ENCODE results near the gene AK3. TPM values are rescaled to one million over a fixed set of nuclear protein-coding genes. Genes with fewer than 3 reads are reported as not detected.
"Not testable (repeated sequence)": the region's sequence is repeated elsewhere in the genome, so short reads cannot be mapped to it uniquely, and the experiment has no call there.

Gene AK3
- total and polyA plus RNA-seq, 4 donors: 52.2 to 59.3 (median 58.4) TPM

GRCh38 chr9:4663956-4664355 lies 77.0 kb downstream of the AK3 start:
- DNase-seq (ENCODE audit: low read depth in 4 of 6, low spot score in 6 of 6): no peak
- H3K4me1 ChIP-seq (ENCODE audit: control insufficient read depth, insufficient read depth, low read length): peaks cover 15% of the 10 kb centered on the region
- no CpG with 5 or more reads among the region's 3 CpGs for WGBS (ENCODE audit: insufficient coverage)
- no peaks in the 10 kb centered on the region for H3K27me3 ChIP-seq (ENCODE audit: control insufficient read depth, insufficient read depth, low read length)
- no peak overlapping the region for H3K4me3 ChIP-seq (ENCODE audit: low read depth, low read length)
- no peak overlapping the region for H3K27ac ChIP-seq (ENCODE audit: low read depth, low read length)
- peaks cover 2% of the 10 kb centered on the region for H3K36me3 ChIP-seq (ENCODE audit: control insufficient read depth, insufficient read depth, low read length)
- H3K9me3 ChIP-seq (ENCODE audit: control insufficient read depth, insufficient read depth, low read length): no peaks in the 10 kb centered on the region

- Histone ChIP-seq H3K36me3 (ENCODE audit: control insufficient read depth, insufficient read depth, low read length) (peaks cover 2% of the 10 kb centered on the region), H3K27me3 (ENCODE audit: control insufficient read depth, insufficient read depth, low read length) (no peaks in the 10 kb centered on the region), H3K4me3 (ENCODE audit: low read depth, low read length) (peak overlapping the region; percentile 59), H3K9me3 (ENCODE audit: control insufficient read depth, insufficient read depth, low read length) (no peaks in the 10 kb centered on the region), H3K27ac (ENCODE audit: low read depth, low read length) (no peak overlapping the region), H3K4me1 (ENCODE audit: control insufficient read depth, insufficient read depth, low read length) (peaks cover 15% of the 10 kb centered on the region)
- DNase-seq (ENCODE audit: low read depth in 4 of 6, low spot score in 6 of 6): peak in 1 of 6 donors; percentile 7
- WGBS (ENCODE audit: insufficient coverage): 64% methylated on average over 12 of the region's 13 CpGs
These were observed 77.8 kb downstream of the AK3 start for GRCh38 chr9:4662989-4663792.

GRCh38 chr9:4662108-4662988 lies 78.7 kb downstream of the AK3 start, which contains the start of gene PLPP6:
Gene PLPP6, plus strand, starts transcription at chr9:4662294. Its CDS starts 82 bp downstream, at chr9:4662376.
- 2% methylated on average over 70 of the region's 70 CpGs for WGBS (ENCODE audit: insufficient coverage)
- H3K4me3 ChIP-seq (ENCODE audit: low read depth, low read length): peak within 1 kb of the TSS; percentile 59
- no peak within 1 kb of the TSS for H3K27ac ChIP-seq (ENCODE audit: low read depth, low read length)
- H3K27me3 ChIP-seq (ENCODE audit: control insufficient read depth, insufficient read depth, low read length): no peaks in the 10 kb centered on the region
- H3K9me3 ChIP-seq (ENCODE audit: control insufficient read depth, insufficient read depth, low read length): no peaks in the 10 kb centered on the region
- peak in 4 of 6 donors; percentile 67 to 97 (median 82) for DNase-seq (ENCODE audit: low read depth in 4 of 6, low spot score in 6 of 6)
- H3K36me3 ChIP-seq (ENCODE audit: control insufficient read depth, insufficient read depth, low read length): peaks cover 2% of the 10 kb centered on the region
- H3K4me1 ChIP-seq (ENCODE audit: control insufficient read depth, insufficient read depth, low read length): peaks cover 15% of the 10 kb centered on the region

- H3K36me3 ChIP-seq (ENCODE audit: control insufficient read depth, insufficient read depth, low read length): peaks cover 2% of the 10 kb centered on the region
- H3K27ac ChIP-seq (ENCODE audit: low read depth, low read length): no peak overlapping the region
- DNase-seq (ENCODE audit: low read depth in 4 of 6, low spot score in 6 of 6): peak in 1 of 6 donors; percentile 29
- WGBS (ENCODE audit: insufficient coverage): 0% methylated on average over 2 of the region's 5 CpGs
- H3K4me3 ChIP-seq (ENCODE audit: low read depth, low read length): peak overlapping the region; percentile 59
- peaks cover 15% of the 10 kb centered on the region for H3K4me1 ChIP-seq (ENCODE audit: control insufficient read depth, insufficient read depth, low read length)
- no peaks in the 10 kb centered on the region for H3K27me3 ChIP-seq (ENCODE audit: control insufficient read depth, insufficient read depth, low read length)
- H3K9me3 ChIP-seq (ENCODE audit: control insufficient read depth, insufficient read depth, low read length): no peaks in the 10 kb centered on the region
These were observed 79.4 kb downstream of the AK3 start for GRCh38 chr9:4661611-4662010.

GRCh38 chr9:4661165-4661564 lies 79.8 kb downstream of the AK3 start:
- H3K4me3 ChIP-seq (ENCODE audit: low read depth, low read length): no peak overlapping the region
- WGBS (ENCODE audit: insufficient coverage): no CpG with 5 or more reads among the region's 1 CpG

GRCh38 chr9:4660665-4661064 lies 80.3 kb downstream of the AK3 start:
- not testable (repeated sequence) for H3K9me3 ChIP-seq (ENCODE audit: control insufficient read depth, insufficient read depth, low read length); H3K4me3 ChIP-seq (ENCODE audit: low read depth, low read length); H3K4me1 ChIP-seq (ENCODE audit: control insufficient read depth, insufficient read depth, low read length); H3K36me3 ChIP-seq (ENCODE audit: control insufficient read depth, insufficient read depth, low read length); DNase-seq (ENCODE audit: low read depth in 4 of 6, low spot score in 6 of 6); H3K27ac ChIP-seq (ENCODE audit: low read depth, low read length); H3K27me3 ChIP-seq (ENCODE audit: control insufficient read depth, insufficient read depth, low read length)
- WGBS (ENCODE audit: insufficient coverage): no CpG with 5 or more reads among the region's 5 CpGs

More at GRCh38 chr9:4661165-4661564, 79.8 kb downstream of the AK3 start:
- Histone ChIP-seq H3K27ac (ENCODE audit: low read depth, low read length) (no peak overlapping the region), H3K9me3 (ENCODE audit: control insufficient read depth, insufficient read depth, low read length) (no peaks in the 10 kb centered on the region), H3K27me3 (ENCODE audit: control insufficient read depth, insufficient read depth, low read length) (no peaks in the 10 kb centered on the region), H3K4me1 (ENCODE audit: control insufficient read depth, insufficient read depth, low read length) (peaks cover 12% of the 10 kb centered on the region), H3K36me3 (ENCODE audit: control insufficient read depth, insufficient read depth, low read length) (peaks cover 4% of the 10 kb centered on the region)
- no peak for DNase-seq (ENCODE audit: low read depth in 4 of 6, low spot score in 6 of 6)

Other genes starting within 250 kb of the AK3 start
- 10 to 100 TPM in 1 of 2 donors, 1 to 10 TPM in 1; 9.4 to 12.0 TPM for gene PLPP6, start 78.9 kb downstream of the AK3 start, total RNA-seq
- gene PLPP6, start 78.9 kb downstream of the AK3 start, polyA plus RNA-seq (ENCODE audit: insufficient read length in 2 of 2): 10 to 100 TPM; 14.0 to 15.1 TPM
- gene SPATA6L, start 74.7 kb downstream of the AK3 start, total RNA-seq: 1 to 10 TPM; 5.9 to 7.9 TPM
- gene SPATA6L, start 74.7 kb downstream of the AK3 start, polyA plus RNA-seq (ENCODE audit: insufficient read length in 2 of 2): 1 to 10 TPM; 3.2 to 5.8 TPM
- 10 to 100 TPM; 26.2 to 31.7 TPM for gene CDC37L1, start 61.6 kb downstream of the AK3 start, total RNA-seq
- 10 to 100 TPM; 23.0 to 27.8 TPM for gene CDC37L1, start 61.6 kb downstream of the AK3 start, polyA plus RNA-seq (ENCODE audit: insufficient read length in 2 of 2)
- gene RCL1, start 51.7 kb upstream of the AK3 start, total RNA-seq: 10 to 100 TPM; 29.2 to 32.0 TPM
- gene RCL1, start 51.7 kb upstream of the AK3 start, polyA plus RNA-seq (ENCODE audit: insufficient read length in 2 of 2): 10 to 100 TPM; 14.3 to 16.0 TPM
- 10 to 100 TPM; 25.9 to 39.7 TPM for gene JAK2, start 244.1 kb upstream of the AK3 start, total RNA-seq
- gene JAK2, start 244.1 kb upstream of the AK3 start, polyA plus RNA-seq (ENCODE audit: insufficient read length in 2 of 2): 10 to 100 TPM; 13.5 to 16.9 TPM

All from spinal cord (tissue), 10 donors.